Endothelial cell of umbilical vein (primary cell): ENCODE measurements around the gene PSMA3. TPM values are rescaled to one million over a fixed set of nuclear protein-coding genes. Genes with fewer than 3 reads are reported as not detected.

ENCODE experiments used
- BruUV-seq: library from RNA; stranded (reverse); fragments of 400-500 nt; replicated peaks from 2 replicates; lab custom pipeline; 2021; lab: Mats Ljungman, UMichigan
- CTCF ChIA-PET: fragments of 300-600, 350-600 bp; sonication (Branson Sonifier 250); formaldehyde crosslinking; loops from one replicate; lab custom pipeline; 2021; ENCODE audit warnings: antibody characterized with exemption, inconsistent platforms; lab: Charles Lee
- POLR2A ChIA-PET: fragments of 300-600, 350-600 bp; sonication (Branson Sonifier 250); formaldehyde crosslinking; loops from one replicate; lab custom pipeline; 2021; ENCODE audit warnings: antibody characterized with exemption, inconsistent platforms; lab: Charles Lee
- DNase-seq: peaks from one replicate; pipeline ENCODE4 v3.0.0-alpha.2; 2011; ENCODE audit warnings: low read depth, low spot score
- FAIRE-seq: peaks from 2 replicates; lab custom pipeline; 2011; peaks lifted over from hg19 to GRCh38; lab: Jason Lieb, UNC
- H2AFZ ChIP-seq: 2 replicates; pipeline ENCODE4 v1.6.0; 2012; ENCODE audit warnings: low read depth, low read length, control low read depth, inconsistent platforms
- H3K27ac ChIP-seq: 2 replicates; pipeline ENCODE4 v1.5.1; 2011; ENCODE audit warnings: low read depth, mild to moderate bottlenecking, control low read depth, low read length, moderate library complexity; ENCODE audit not compliant: insufficient read depth
- H3K27me3 ChIP-seq, 2 experiments: 2 replicates each; pipeline versions ENCODE4 v1.6.0 to v1.6.1; 2011; ENCODE audit warnings: low read length in 2 of 2, mixed read lengths in 1 of 2; ENCODE audit not compliant: control insufficient read depth in 2 of 2, insufficient read depth in 2 of 2
- H3K36me3 ChIP-seq, 2 experiments: 2 replicates in 1 of 2; 3 replicates in 1 of 2; pipeline ENCODE4 v1.5.1; 2011; ENCODE audit warnings: low read length in 2 of 2, mild to moderate bottlenecking in 1 of 2, moderate library complexity in 1 of 2; ENCODE audit not compliant: control insufficient read depth in 2 of 2, insufficient read depth in 2 of 2; ENCODE audit errors: extremely low read depth in 1 of 2
- H3K4me1 ChIP-seq: 3 replicates; pipeline ENCODE4 v1.5.1; 2011; ENCODE audit warnings: mild to moderate bottlenecking, low read length; ENCODE audit not compliant: control insufficient read depth, insufficient read depth; ENCODE audit errors: extremely low read depth
- H3K4me2 ChIP-seq: 2 replicates; pipeline ENCODE4 v1.6.1; 2011; ENCODE audit warnings: low read length, control low read depth, mixed read lengths; ENCODE audit not compliant: insufficient read depth
- H3K4me3 ChIP-seq, 3 experiments: fragments of 200-600 bp in 1 of 3; sonication (generic), shearing (Covaris generic) in 1 of 3; replicated peaks in 1 of 3; 2 replicates each; pipeline ENCODE4 v1.5.1; 2011 to 2016; ENCODE audit warnings: control low read depth in 3 of 3, low read length in 3 of 3, mild to moderate bottlenecking in 2 of 3, inconsistent platforms in 1 of 3, low read depth in 1 of 3, moderate library complexity in 1 of 3; ENCODE audit not compliant: insufficient read depth in 1 of 3
- H3K79me2 ChIP-seq: 2 replicates; pipeline ENCODE4 v1.6.0; 2012; ENCODE audit warnings: low read length, inconsistent platforms; ENCODE audit not compliant: control insufficient read depth, insufficient read depth
- H3K9ac ChIP-seq: replicated peaks from 2 replicates; pipeline ENCODE3; 2011; ENCODE audit warnings: low read length, control low read depth; ENCODE audit not compliant: insufficient read depth; ENCODE audit errors: extremely low read depth
- H3K9me1 ChIP-seq: replicated peaks from 3 replicates; pipeline ENCODE4 v1.6.0; 2011; ENCODE audit warnings: mild to moderate bottlenecking, low read length; ENCODE audit not compliant: control insufficient read depth, insufficient read depth; ENCODE audit errors: extremely low read depth
- H3K9me3 ChIP-seq: replicated peaks from 2 replicates; pipeline ENCODE4 v1.5.1; 2012; ENCODE audit warnings: low read length, inconsistent platforms; ENCODE audit not compliant: control insufficient read depth, insufficient read depth
- H4K20me1 ChIP-seq: replicated peaks from 2 replicates; pipeline ENCODE3; 2011; ENCODE audit warnings: mild to moderate bottlenecking, low read length; ENCODE audit not compliant: control insufficient read depth, insufficient read depth; ENCODE audit errors: extremely low read depth
- CTCF ChIP-seq, 2 donors: IDR thresholded peaks; 1 replicate in 1 of 2; 2 replicates in 1 of 2; pipeline ENCODE4 v1.5.1; 2011; ENCODE audit warnings: low read length in 2 of 2, mild to moderate bottlenecking in 2 of 2, moderate library complexity in 2 of 2, control low read depth in 1 of 2, inconsistent platforms in 1 of 2, low read depth in 1 of 2; ENCODE audit not compliant: insufficient read depth in 1 of 2; ENCODE audit errors: extremely low read depth in 1 of 2
- EZH2 ChIP-seq: IDR thresholded peaks from 2 replicates; pipeline ENCODE4 v1.6.1; 2012; ENCODE audit warnings: borderline replicate concordance, low read depth, mild to moderate bottlenecking, moderate library complexity, low read length, inconsistent platforms; ENCODE audit not compliant: severe bottlenecking
- FOS ChIP-seq: IDR thresholded peaks from 2 replicates; pipeline ENCODE4 v1.6.1; 2011; ENCODE audit warnings: mild to moderate bottlenecking, low read length, moderate library complexity, borderline replicate concordance; ENCODE audit not compliant: insufficient read depth
- GATA2 ChIP-seq: IDR thresholded peaks from 2 replicates; pipeline ENCODE4 v1.7.0; 2011; ENCODE audit warnings: low read depth, mild to moderate bottlenecking, moderate library complexity, mixed read lengths, low read length; ENCODE audit not compliant: insufficient read length, insufficient read depth
- JUN ChIP-seq: IDR thresholded peaks from 2 replicates; pipeline ENCODE4 v1.6.1; 2011; ENCODE audit warnings: borderline replicate concordance, low read depth; ENCODE audit not compliant: insufficient read length, insufficient read depth
- MAX ChIP-seq: IDR thresholded peaks from 2 replicates; pipeline ENCODE4 v1.6.1; 2011; ENCODE audit not compliant: insufficient read depth, insufficient read length
- MYC ChIP-seq: IDR thresholded peaks from one replicate; pipeline ENCODE4 v1.6.1; 2011; ENCODE audit warnings: mild to moderate bottlenecking, low read depth, low read length
- POLR2A ChIP-seq: IDR thresholded peaks from 2 replicates; pipeline ENCODE4 v1.6.1; 2012; ENCODE audit warnings: low read depth, mild to moderate bottlenecking, control low read depth, low read length
- POLR2AphosphoS5 ChIP-seq: IDR thresholded peaks from 2 replicates; pipeline ENCODE4 v1.6.1; 2012; ENCODE audit warnings: low read depth, mild to moderate bottlenecking, control low read depth, low read length, moderate library complexity; ENCODE audit not compliant: insufficient read depth
- dilution Hi-C: fragments of 300-500 bp; cut with MboI; formaldehyde crosslinking; loops from one replicate; pipeline ENCODE4 v1.15.0; 2019; ENCODE audit warnings: low sequenced_read_pairs; ENCODE audit not compliant: extremely low pct_ligation_motif_present
- intact Hi-C: fragments of 100-400 bp; cut with micrococcal nuclease; formaldehyde crosslinking; loops from one replicate; pipeline ENCODE4 v1.10.0; 2022
- polyA plus RNA-seq, 4 experiments: library from polyadenylated mRNA; depleted of rRNA in 3 of 4; stranded (reverse) in 3 of 4; unstranded in 1 of 4; fragments of >200 nt; gene quantifications; 2 replicates each; pipeline versions ENCODE4 v1.2.1 to v1.2.3, GENCODE V29; 2011 to 2012; ENCODE audit warnings: missing spikeins in 1 of 4
- total RNA-seq: library from RNA; stranded (reverse); gene quantifications from 2 replicates; pipeline ENCODE4 v1.2.3, GENCODE V29; 2021

PSMA3 gene
- total and polyA plus RNA-seq, 2 donors (not counting 3 experiments of a cell fraction or from before 2014, with no cell fraction given): 240 to 297 TPM

GRCh38 chr14:58276208-58276607 lies 31.6 kb downstream of the PSMA3 start:
- DNase-seq (no peak), FAIRE-seq (no peak)
- H3K27ac ChIP-seq: no peak overlapping the region
- no peaks in the 10 kb centered on the region for H3K27me3 ChIP-seq
- H3K9me1 ChIP-seq: no peaks in the 10 kb centered on the region
- H3K4me1 ChIP-seq: peaks cover 7% of the 10 kb centered on the region
- dilution Hi-C loops (no loop called here), intact Hi-C loops (no loop called here)
- no peak overlapping the region for H3K4me2 ChIP-seq
- H2AFZ ChIP-seq: no peak overlapping the region
- TF ChIP-seq GATA2: no peak
- no peaks in the 10 kb centered on the region for H3K9me3 ChIP-seq
- POLR2A ChIA-PET: interaction anchor here (0.7 kb wide), 1 partner anchor 12 kb away, joined by 5 read pairs; no protein-coding TSS in a partner anchor
- CTCF ChIA-PET: interaction anchor here (1.6 to 1.7 kb wide), 2 partner anchors 12 to 15 kb away, joined by 4 to 6 read pairs; no protein-coding TSS in a partner anchor
- H4K20me1 ChIP-seq: peaks cover 10% of the 10 kb centered on the region
- no peak overlapping the region for H3K9ac ChIP-seq
- H3K4me3 ChIP-seq: no peak overlapping the region
- no TSS peak for BruUV-seq
- peaks cover 10 to 16% of the 10 kb centered on the region in 2 experiments for H3K36me3 ChIP-seq
- H3K79me2 ChIP-seq: peaks cover 76% of the 10 kb centered on the region

GRCh38 chr14:58278177-58278576 lies 33.5 kb downstream of the PSMA3 start:
- no peak overlapping the region for H3K27ac ChIP-seq
- H2AFZ ChIP-seq: no peak overlapping the region
- H3K79me2 ChIP-seq: peaks cover 81% of the 10 kb centered on the region
- DNase-seq (no peak), FAIRE-seq (no peak)
- no peak overlapping the region for H3K4me3 ChIP-seq
- ChIA-PET POLR2A (no interaction called here), CTCF (no interaction called here)
- peaks cover 7% of the 10 kb centered on the region in 2 experiments for H3K36me3 ChIP-seq
- H3K9me3 ChIP-seq: no peaks in the 10 kb centered on the region
- H4K20me1 ChIP-seq: peaks cover 10% of the 10 kb centered on the region
- H3K9me1 ChIP-seq: no peaks in the 10 kb centered on the region
- dilution Hi-C loops: no loop called here
- H3K27me3 ChIP-seq: no peaks in the 10 kb centered on the region
- intact Hi-C loops: no loop called here
- H3K9ac ChIP-seq: no peak overlapping the region
- TF ChIP-seq GATA2 (no peak), FOS (no peak), POLR2A (no peak), EZH2 (no peak), JUN (no peak), CTCF (IDR thresholded peaks at IDR 0.05; ENCODE audit: extremely low read depth in 1 of 2, insufficient read depth in 1 of 2, low read depth in 1 of 2, low read length in 2 of 2) (no peak), MYC (no peak), POLR2AphosphoS5 (no peak), MAX (no peak)
- no TSS peak for BruUV-seq
- peaks cover 25% of the 10 kb centered on the region for H3K4me1 ChIP-seq
- H3K4me2 ChIP-seq: no peak overlapping the region
